OCI-LY3 (cell line): ENCODE results near the gene STX16.

Experiments used
- CTCF ChIP-seq: fragments of 200-600, 300-600 bp; sonication (generic); IDR thresholded peaks from 2 replicates; pipeline ENCODE4 v1.5.1; 2014; ENCODE audit warnings: antibody characterized with exemption, low read length, low read depth
- EZH2phosphoT487 ChIP-seq: fragments of 200-600 bp; shearing (Covaris generic); IDR thresholded peaks from 2 replicates; pipeline ENCODE4 v1.6.1; 2018; ENCODE audit warnings: antibody characterized with exemption, mixed run types, low read depth

- TF ChIP-seq CTCF, result no peak
- TF ChIP-seq EZH2phosphoT487, result no peak
These were observed 8.8 kb downstream of the STX16 start for GRCh38 chr20:58659841-58660240.
